ENCODE measurements around the gene EARS2.

The EARS2 gene

DNA sequence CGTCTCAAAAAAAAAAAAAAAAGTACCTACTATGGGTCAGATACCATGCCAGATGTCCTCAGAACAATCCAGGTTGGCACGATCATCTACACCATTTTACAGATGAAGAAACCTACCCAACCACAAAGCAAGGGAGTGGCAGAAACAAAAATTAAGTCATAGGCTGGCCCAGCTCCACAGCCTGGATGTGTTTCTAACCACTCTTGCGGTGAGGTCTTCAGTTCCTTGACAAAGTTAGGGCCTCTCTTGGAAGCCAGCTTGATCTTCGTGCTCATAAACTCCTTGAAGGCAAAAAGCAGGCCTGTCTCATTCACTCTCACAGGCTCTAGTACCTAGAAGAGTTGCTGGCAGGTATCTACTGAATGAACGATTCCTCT, 53.1 kb downstream of the EARS2 start:
- H3K4me1 ChIP-seq (ENCODE audit: control insufficient read depth in 1 of 2, insufficient read depth in 1 of 2, low read depth in 1 of 2, low read length in 1 of 2), result peaks cover 27 to 28% of the 10 kb centered on the region in 2 experiments
- no peaks in the 10 kb centered on the region for H3K36me3 ChIP-seq
- no peak overlapping the region for H3K27ac ChIP-seq
- H3K4me3 ChIP-seq (ENCODE audit: low read depth in 1 of 2, low read length in 1 of 2), result no peak overlapping the region
- no peaks in the 10 kb centered on the region for H3K27me3 ChIP-seq
- TF ChIP-seq, protein P1, sequence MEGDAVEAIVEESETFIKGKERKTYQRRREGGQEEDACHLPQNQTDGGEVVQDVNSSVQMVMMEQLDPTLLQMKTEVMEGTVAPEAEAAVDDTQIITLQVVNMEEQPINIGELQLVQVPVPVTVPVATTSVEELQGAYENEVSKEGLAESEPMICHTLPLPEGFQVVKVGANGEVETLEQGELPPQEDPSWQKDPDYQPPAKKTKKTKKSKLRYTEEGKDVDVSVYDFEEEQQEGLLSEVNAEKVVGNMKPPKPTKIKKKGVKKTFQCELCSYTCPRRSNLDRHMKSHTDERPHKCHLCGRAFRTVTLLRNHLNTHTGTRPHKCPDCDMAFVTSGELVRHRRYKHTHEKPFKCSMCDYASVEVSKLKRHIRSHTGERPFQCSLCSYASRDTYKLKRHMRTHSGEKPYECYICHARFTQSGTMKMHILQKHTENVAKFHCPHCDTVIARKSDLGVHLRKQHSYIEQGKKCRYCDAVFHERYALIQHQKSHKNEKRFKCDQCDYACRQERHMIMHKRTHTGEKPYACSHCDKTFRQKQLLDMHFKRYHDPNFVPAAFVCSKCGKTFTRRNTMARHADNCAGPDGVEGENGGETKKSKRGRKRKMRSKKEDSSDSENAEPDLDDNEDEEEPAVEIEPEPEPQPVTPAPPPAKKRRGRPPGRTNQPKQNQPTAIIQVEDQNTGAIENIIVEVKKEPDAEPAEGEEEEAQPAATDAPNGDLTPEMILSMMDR (IDR thresholded peaks at IDR 0.05), result no peak
- H3K9me3 ChIP-seq, result no peaks in the 10 kb centered on the region

DNA sequence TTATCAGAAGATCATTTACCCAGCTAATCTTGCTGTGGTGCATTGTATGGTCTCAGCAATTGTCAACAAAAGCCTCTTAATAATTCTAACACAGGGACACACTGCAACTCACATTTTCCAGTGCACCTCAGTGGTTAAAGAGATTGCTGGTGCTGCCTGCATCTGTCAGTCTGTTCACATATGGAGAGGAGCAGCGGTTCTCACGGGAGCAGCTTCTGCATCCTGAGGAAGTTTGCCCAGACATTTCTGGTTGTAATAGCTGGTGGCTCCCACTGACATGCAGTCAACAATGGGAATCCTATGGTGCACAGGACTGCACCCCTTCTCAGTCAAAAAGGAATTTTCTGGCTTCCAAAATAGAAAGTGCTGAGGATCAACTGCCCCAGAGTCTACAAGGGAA, 54.7 kb downstream of the EARS2 start:
- Histone ChIP-seq H3K27ac (no peak overlapping the region), H3K9me3 (no peaks in the 10 kb centered on the region), H3K4me3 (ENCODE audit: low read depth in 1 of 2, low read length in 1 of 2) (no peak overlapping the region), H3K4me1 (ENCODE audit: control insufficient read depth in 1 of 2, insufficient read depth in 1 of 2, low read depth in 1 of 2, low read length in 1 of 2) (peaks cover 14 to 16% of the 10 kb centered on the region in 2 experiments), H3K36me3 (no peaks in the 10 kb centered on the region), H3K27me3 (no peaks in the 10 kb centered on the region)
- TF ChIP-seq, protein P1 (IDR thresholded peaks at IDR 0.05), result no peak

DNA sequence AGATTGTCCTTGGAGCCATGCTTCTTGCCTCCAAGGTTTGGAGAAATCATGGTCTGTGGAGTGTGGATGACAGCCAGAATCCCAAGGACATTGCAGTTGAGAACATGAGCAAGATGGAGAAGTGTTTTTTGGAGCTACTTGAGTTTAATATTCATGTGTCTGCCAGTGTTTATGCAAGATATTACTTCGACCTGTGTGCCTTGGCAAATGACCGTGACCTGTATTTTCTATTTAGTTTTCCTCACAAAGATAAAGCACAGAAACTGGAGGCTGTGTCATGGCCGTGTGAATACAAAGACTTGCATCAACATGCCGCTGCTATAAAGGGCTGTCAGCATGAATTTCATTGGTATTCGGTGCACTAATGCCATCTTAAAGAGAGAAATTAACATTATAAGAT, 55.9 kb downstream of the EARS2 start:
- Histone ChIP-seq H3K9me3 (no peaks in the 10 kb centered on the region), H3K4me1 (ENCODE audit: control insufficient read depth in 1 of 2, insufficient read depth in 1 of 2, low read depth in 1 of 2, low read length in 1 of 2) (peaks cover 14 to 20% of the 10 kb centered on the region in 2 experiments), H3K36me3 (no peaks in the 10 kb centered on the region), H3K27me3 (no peaks in the 10 kb centered on the region), H3K27ac (no peak overlapping the region), H3K4me3 (ENCODE audit: low read depth in 1 of 2, low read length in 1 of 2) (no peak overlapping the region)
- TF ChIP-seq, protein P1 (IDR thresholded peaks at IDR 0.05), result no peak

DNA sequence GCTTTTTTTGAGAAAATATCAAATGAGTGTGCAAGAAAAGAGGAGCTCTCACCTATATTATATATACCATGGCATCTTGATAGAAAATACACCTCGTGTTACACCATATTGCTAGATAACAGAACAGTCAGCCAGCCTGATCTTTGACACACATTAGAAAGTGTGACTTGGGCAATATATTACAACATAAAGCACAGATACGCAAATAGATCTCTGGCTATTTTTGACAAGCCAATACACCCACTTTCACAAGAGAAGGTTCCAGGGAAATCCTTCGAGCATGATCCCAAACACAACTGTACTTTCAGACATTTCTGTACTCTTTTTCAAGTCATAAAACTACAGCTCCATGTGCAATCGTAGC, 56.3 kb downstream of the EARS2 start:
- H3K9me3 ChIP-seq, result no peaks in the 10 kb centered on the region
- TF ChIP-seq, protein P1 (IDR thresholded peaks at IDR 0.05), result no peak
- H3K27me3 ChIP-seq, result no peaks in the 10 kb centered on the region
- peaks cover 14 to 20% of the 10 kb centered on the region in 2 experiments for H3K4me1 ChIP-seq (ENCODE audit: control insufficient read depth in 1 of 2, insufficient read depth in 1 of 2, low read depth in 1 of 2, low read length in 1 of 2)
- no peak overlapping the region for H3K27ac ChIP-seq
- H3K4me3 ChIP-seq (ENCODE audit: low read depth in 1 of 2, low read length in 1 of 2), result no peak overlapping the region
- H3K36me3 ChIP-seq, result no peaks in the 10 kb centered on the region

DNA sequence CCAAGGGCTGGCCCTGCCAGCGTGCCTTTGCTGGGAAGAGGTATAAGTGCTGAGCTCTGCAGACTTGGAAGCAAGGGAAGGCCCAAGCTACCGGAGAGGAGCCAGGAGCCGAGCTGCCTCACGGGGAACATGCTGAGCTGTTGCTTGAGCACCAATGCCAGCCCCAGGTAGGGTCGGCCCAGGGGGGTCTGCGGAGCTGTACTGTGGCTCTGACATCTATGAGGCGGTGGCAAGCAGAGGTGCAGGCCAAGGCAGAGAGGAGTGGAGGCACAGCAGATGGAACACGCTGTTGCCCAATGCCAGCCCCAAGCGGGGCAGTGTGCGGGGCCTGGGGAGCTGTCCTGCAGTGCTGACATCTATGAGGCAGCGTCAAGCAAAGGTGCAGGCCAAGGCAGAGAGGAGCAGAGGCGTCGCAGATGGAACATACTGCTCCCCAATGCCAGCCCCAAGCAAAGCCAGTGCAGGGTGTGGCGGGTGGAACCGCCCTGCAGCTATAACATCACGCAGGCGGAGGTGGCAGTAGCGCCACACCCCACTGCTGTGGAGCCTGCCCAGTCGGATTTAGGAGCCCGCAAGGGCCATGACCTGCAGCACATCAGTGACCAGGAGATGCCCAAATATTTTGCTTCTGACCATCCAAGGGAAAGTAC, 56.8 kb downstream of the EARS2 start:
- Histone ChIP-seq H3K4me3 (ENCODE audit: low read depth in 1 of 2, low read length in 1 of 2) (no peak overlapping the region), H3K27me3 (no peaks in the 10 kb centered on the region), H3K27ac (no peak overlapping the region), H3K4me1 (ENCODE audit: control insufficient read depth in 1 of 2, insufficient read depth in 1 of 2, low read depth in 1 of 2, low read length in 1 of 2) (peaks cover 14 to 20% of the 10 kb centered on the region in 2 experiments), H3K36me3 (peaks cover 2% of the 10 kb centered on the region), H3K9me3 (no peaks in the 10 kb centered on the region)
- TF ChIP-seq, protein P1 (IDR thresholded peaks at IDR 0.05), result no peak

Data from neutrophil (primary cell).